ENCODE results near the gene ARMC9. TPM values are rescaled to one million over a fixed set of nuclear protein-coding genes. Genes with fewer than 3 reads are reported as not detected.
A peak's percentile ranks its signal among the peaks of the same experiment; 100 is the strongest.
"Not testable (repeated sequence)": the region's sequence is repeated elsewhere in the genome, so short reads cannot be mapped to it uniquely, and the experiment has no call there.

ARMC9 gene
- total RNA-seq, 4 donors from 2014 or later, result 2.8 to 15.9 (median 6.6) TPM

DNA sequence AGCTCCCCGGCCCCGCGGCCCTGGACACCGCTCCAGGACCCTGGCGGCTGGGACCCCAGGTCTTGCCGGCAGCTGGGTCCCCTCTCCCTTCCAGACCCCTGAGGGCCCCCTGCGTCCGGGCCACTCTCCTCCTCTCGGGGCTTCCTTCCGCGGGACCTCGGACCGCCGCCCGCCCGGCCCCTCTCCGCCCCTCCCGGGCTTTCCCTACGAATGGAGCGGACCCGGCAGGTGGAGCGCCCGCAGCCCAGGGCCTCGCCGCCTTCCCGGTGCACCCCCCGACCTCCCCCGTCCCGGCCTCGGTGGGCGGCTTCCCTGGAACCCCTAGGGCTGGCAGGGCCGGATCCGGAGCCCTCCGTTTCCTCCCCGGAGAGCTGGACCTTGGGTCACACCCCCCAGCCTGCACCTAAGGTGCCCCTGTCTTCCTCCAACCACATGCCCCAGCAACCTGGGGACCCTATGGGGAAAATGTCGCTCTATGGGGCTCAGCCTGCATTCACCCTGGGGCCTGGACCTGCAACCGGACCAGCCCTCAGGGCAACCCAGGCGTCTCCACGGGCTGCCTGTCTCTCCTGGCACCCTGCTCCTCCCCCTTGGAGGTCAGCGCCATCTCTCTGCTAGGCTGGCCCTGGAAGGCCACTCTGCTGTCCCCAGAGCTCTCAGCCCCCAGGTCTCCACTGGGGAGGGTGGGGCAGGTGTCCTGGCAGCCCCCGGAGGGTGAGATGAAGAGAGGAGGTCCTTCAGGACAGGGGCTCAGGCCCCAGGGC is 197.8 kb downstream of the ARMC9 start:
- DNase-seq (ENCODE audit: low spot score), result no peak
- TF ChIP-seq, protein P1, sequence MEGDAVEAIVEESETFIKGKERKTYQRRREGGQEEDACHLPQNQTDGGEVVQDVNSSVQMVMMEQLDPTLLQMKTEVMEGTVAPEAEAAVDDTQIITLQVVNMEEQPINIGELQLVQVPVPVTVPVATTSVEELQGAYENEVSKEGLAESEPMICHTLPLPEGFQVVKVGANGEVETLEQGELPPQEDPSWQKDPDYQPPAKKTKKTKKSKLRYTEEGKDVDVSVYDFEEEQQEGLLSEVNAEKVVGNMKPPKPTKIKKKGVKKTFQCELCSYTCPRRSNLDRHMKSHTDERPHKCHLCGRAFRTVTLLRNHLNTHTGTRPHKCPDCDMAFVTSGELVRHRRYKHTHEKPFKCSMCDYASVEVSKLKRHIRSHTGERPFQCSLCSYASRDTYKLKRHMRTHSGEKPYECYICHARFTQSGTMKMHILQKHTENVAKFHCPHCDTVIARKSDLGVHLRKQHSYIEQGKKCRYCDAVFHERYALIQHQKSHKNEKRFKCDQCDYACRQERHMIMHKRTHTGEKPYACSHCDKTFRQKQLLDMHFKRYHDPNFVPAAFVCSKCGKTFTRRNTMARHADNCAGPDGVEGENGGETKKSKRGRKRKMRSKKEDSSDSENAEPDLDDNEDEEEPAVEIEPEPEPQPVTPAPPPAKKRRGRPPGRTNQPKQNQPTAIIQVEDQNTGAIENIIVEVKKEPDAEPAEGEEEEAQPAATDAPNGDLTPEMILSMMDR (IDR thresholded peaks at IDR 0.05), result no peak
- ATAC-seq (ENCODE audit: low FRiP score), result no peak

DNA sequence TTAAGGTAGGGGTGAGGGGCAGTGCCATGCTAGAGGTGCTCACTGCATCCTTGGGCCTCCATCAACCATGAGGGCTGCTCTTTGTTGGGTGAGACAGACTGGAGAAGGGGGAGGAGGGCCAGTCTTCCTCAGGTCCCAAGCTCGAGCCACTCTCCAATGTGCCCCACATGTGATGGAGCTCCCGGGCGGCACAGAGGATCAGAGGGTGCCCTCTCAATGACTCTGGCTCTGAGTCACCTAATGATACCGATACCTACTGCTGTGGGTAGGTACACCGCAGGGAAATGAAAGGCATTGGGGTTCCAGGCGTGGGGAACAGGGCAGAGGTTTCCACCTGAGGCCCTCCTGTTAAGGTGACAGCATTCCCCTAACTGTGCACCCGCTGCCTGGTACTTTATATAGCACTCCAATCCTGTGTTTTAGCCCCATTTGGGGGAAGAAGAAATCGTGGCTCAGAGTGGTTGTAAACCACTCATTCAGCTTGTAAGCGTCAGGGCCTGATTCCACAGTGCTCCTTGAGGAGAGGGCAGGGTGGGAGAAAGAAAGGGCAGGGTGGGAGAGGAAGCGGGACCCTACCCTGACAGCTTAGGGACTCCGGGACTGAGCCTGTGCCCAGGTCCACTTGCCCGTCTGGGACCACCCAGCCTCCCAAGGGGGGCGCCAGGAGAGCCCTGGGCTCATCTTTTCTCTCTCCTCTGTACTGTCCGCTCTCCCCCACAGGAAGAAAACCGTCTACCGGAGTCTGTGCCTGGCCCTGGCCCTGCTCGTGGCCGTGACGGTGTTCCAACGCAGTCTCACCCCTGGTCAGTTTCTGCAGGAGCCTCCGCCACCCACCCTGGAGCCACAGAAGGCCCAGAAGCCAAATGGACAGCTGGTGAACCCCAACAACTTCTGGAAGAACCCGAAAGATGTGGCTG is 198.8 kb downstream of the ARMC9 start:
- no peak for ATAC-seq (ENCODE audit: low FRiP score)

DNA sequence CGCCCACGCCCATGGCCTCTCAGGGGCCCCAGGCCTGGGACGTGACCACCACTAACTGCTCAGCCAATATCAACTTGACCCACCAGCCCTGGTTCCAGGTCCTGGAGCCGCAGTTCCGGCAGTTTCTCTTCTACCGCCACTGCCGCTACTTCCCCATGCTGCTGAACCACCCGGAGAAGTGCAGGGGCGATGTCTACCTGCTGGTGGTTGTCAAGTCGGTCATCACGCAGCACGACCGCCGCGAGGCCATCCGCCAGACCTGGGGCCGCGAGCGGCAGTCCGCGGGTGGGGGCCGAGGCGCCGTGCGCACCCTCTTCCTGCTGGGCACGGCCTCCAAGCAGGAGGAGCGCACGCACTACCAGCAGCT is 199.5 kb downstream of the ARMC9 start:
- DNase-seq (ENCODE audit: low spot score) (no peak), ATAC-seq (ENCODE audit: low FRiP score) (no peak)
- TF ChIP-seq, protein P1 (IDR thresholded peaks at IDR 0.05), result no peak

More for the DNA sequence above, 198.8 kb downstream of the ARMC9 start:
- TF ChIP-seq, protein P1 (IDR thresholded peaks at IDR 0.05), result no peak
- no peak for DNase-seq (ENCODE audit: low spot score)

DNA sequence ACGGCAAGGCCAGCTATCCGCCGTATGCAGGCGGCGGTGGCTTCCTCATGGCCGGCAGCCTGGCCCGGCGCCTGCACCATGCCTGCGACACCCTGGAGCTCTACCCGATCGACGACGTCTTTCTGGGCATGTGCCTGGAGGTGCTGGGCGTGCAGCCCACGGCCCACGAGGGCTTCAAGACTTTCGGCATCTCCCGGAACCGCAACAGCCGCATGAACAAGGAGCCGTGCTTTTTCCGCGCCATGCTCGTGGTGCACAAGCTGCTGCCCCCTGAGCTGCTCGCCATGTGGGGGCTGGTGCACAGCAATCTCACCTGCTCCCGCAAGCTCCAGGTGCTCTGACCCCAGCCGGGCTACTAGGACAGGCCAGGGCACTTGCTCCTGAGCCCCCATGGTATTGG is 200.2 kb downstream of the ARMC9 start:
- ATAC-seq (ENCODE audit: low FRiP score), result no peak
- TF ChIP-seq, protein P1 (IDR thresholded peaks at IDR 0.05), result no peak
- no peak for DNase-seq (ENCODE audit: low spot score)

DNA sequence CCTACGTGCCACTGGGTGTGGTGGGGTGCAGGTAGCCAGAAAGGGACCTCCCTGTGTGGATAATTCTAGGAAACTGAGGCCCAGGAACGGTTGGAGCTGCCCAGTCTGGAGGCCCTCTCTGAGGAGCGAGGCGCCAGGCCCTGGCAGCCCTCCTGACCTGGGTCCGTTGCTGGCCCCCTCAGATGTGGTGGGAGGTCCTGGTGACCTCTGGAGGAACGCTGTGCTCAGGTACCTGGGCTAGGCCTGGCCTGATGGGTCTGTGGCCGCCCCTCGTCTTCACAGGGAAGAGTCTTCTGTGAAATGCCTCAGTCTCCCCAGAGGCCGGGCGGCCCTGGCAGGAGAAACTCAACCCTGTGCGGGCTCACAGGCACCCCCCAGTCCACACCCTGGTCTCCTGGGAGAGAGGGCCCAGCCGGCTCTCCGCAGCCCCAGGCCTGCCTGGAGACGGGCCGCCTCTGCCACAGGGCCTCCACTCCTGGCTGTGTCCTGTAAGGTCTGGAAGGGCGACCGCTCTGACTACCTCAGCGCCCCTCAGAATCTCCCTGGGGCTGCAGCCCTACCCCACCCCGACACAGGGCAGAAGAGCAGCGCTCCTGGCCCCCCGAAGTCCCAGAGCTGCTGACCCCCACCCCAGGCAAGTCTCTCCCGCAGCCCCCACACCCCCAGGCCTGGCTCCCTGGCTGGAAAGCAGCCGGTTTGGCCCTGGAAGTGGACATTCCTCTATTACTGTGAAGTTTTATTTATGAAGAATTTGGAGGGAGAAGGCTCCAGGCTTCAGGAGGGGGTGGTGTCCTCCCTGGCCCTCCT is 200.8 kb downstream of the ARMC9 start:
- TF ChIP-seq, protein P1 (IDR thresholded peaks at IDR 0.05), result no peak
- no peak for ATAC-seq (ENCODE audit: low FRiP score)
- no peak for DNase-seq (ENCODE audit: low spot score)

DNA sequence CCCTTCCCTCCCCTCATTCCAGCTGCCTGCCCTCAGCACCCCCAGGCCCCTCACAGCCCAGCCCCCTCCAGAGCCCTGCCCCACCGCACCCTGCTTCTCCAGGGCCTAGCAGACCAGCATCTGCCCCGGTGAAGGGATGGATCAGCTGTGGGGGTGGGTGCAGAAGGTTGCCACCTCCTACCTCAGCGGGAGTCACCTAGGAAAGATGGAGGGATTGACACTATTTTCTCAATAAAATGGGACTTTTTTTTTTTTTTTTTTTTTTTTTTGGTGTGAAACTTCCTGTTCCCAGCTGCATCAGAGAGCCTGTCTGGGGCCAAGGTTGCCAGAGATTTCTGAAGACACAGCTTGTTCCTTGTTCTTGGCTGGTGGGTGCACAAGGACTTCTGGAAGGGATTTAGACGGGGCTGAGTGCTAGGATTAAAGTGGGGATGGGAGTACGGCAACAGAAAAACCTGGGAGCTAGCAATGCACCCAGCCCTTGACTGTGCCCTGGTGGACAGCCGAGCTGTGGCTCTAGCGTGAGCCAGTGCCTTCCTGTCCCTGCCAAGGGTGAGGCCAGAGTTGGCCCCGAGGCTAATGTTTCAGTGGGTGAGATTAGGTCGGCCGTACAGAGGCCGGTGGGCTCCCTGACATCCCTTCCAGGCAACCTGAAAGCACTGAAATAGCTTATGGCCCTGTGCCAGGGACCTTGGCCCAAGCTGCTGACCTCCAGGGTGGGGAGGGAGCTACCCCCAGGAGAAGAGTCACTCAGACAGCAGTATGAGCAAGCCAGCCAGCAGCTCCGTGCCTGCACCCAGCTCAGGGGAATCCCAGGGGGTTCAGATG is 201.6 kb downstream of the ARMC9 start:
- peak; percentile 40 for DNase-seq (ENCODE audit: low spot score)
- peak; percentile 86 for ATAC-seq (ENCODE audit: low FRiP score)
- TF ChIP-seq, protein P1 (IDR thresholded peaks at IDR 0.05), result no peak

DNA sequence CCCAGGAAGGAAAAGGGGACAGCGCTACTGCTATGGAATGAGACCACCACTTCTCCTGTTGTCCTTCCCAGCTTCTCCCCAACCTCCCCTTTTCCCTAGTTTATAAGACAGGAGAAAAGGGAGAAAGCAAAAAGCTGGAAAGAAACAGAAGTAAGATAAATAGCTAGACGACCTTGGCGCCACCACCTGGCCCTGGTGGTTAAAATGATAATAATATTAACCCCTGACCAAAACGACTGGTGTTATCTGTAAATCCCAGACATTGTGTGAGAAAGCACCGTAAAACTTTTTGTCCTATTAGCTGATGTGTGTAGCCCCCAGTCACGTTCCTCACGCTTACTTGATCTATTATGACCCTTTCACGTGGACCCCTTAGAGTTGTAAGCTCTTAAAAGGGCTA is 202.2 kb downstream of the ARMC9 start:
- not testable (repeated sequence) for ATAC-seq (ENCODE audit: low FRiP score)

DNA sequence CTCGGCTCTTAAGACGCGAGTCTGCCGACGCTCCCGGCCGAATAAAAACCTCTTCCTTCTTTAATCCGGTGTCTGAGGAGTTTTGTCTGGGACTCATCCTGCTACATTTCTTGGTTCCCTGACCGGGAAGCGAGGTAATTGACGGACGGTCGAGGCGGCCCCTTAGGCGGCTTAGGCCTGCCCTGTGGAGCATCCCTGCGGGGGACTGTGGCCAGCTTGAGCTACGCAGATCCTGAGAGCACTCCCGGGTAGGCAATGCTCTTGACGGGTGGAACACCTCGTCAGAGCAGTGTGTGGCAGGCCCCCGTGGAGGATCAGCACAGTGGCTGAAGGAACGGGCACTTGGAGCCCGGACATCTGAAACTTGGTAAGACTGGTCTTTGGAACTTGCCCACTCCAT is 202.7 kb downstream of the ARMC9 start:
- DNase-seq (ENCODE audit: low spot score); ATAC-seq (ENCODE audit: low FRiP score): not testable (repeated sequence)

More for the DNA sequence above, 202.2 kb downstream of the ARMC9 start:
- DNase-seq (ENCODE audit: low spot score), result not testable (repeated sequence)

DNA sequence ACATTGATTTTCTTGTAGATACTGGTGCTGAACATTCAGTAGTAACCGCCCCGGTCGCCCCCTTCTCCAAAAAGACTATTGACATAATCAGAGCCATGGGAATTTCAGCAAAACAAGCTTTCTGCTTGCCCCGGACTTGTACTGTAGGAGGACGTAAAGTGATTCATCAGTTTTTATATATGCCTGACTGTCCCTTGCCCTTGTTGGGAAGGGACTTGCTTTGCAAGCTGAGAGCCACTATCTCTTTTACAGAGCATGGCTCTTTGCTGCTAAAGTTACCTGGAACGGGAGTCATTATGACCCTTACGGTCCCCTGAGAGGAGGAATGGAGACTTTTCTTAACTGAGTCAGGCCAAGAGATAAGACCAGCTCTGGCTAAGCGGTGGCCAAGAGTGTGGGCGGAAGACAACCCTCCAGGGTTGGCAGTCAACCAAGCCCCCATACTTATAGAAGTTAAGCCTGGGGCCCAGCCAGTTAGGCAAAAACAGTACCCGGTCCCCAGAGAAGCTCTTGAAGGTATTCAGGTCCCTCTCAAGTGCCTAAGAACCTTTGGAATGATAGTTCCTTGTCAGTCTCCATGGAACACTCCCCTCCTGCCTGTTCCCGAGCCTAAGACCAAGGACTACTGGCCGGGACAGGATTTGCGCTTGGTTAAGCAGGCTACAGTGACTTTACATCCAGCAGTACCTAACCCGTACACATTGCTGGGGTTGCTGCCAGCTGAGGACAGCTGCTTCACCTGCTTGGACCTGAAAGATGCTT is 205.2 kb downstream of the ARMC9 start:
- ATAC-seq (ENCODE audit: low FRiP score); DNase-seq (ENCODE audit: low spot score): not testable (repeated sequence)

Measured in omental fat pad (tissue), 4 donors.